Measurements from ENCODE around the gene CEMIP. TPM values are rescaled to one million over a fixed set of nuclear protein-coding genes. Genes with fewer than 3 reads are reported as not detected.

The CEMIP gene
- total and polyA plus RNA-seq, 2 of the 4 experiments (the other 2 are of a cell fraction): 63.8 to 78.0 TPM

GRCh38 chr15:80992441-80992840 lies 213.3 kb downstream of the CEMIP start:
- Histone ChIP-seq H3K9me3 (ENCODE audit: control insufficient read depth, insufficient read depth, low read length) (no peaks in the 10 kb centered on the region), H2BK15ac (ENCODE audit: low read depth, low read length) (0 out of 3 replicates have a peak overlapping the region, but pooled peaks have one; percentile 7), H3K79me1 (ENCODE audit: low read depth in 1 of 2, low read length in 2 of 2) (peaks cover 6 to 26% of the 10 kb centered on the region in 2 experiments), H2AK5ac (ENCODE audit: low read depth, low read length) (peak overlapping the region; percentile 49), H3K27ac (ENCODE audit: insufficient read depth, low read length) (no peak overlapping the region), H4K20me1 (ENCODE audit: insufficient read depth, low read length) (peaks cover 13% of the 10 kb centered on the region; the same call in 1 of the 2 replicates), H2AK9ac (replicated peaks; ENCODE audit: low read depth, low read length, poor library complexity) (no peak overlapping the region), H3K27me3 (ENCODE audit: control insufficient read depth, insufficient read depth, low read length) (no peaks in the 10 kb centered on the region), H2BK5ac (ENCODE audit: low read depth, low read length, poor library complexity, severe bottlenecking) (no peak overlapping the region), H4K5ac (ENCODE audit: low read depth, low read length) (no peak overlapping the region; the same call in 1 of the 2 replicates), H3K4ac (ENCODE audit: low read depth, low read length) (no peak overlapping the region), H4K8ac (ENCODE audit: low read depth in 2 of 2, low read length in 2 of 2) (no peak overlapping the region), H3K4me3 (ENCODE audit: insufficient read depth, low read depth, low read length) (no peak overlapping the region), H3K4me2 (ENCODE audit: low read depth, low read length) (no peak overlapping the region), H3K18ac (ENCODE audit: low read depth, low read length) (no peak overlapping the region), H3K4me1 (ENCODE audit: control insufficient read depth, insufficient read depth, low read length) (peaks cover 6% of the 10 kb centered on the region), H3K36me3 (ENCODE audit: control insufficient read depth, insufficient read depth, low read length) (no peaks in the 10 kb centered on the region), H4K91ac (ENCODE audit: insufficient read depth, low read depth, low read length) (no peak overlapping the region), H3K23ac (ENCODE audit: low read depth, low read length) (no peak overlapping the region), H3K56ac (ENCODE audit: extremely low read depth, insufficient read depth, low read length) (no peak overlapping the region), H3K14ac (replicated peaks; ENCODE audit: low read depth, low read length) (0 out of 2 replicates have a peak overlapping the region, but pooled peaks have one; percentile 20), H3K9ac (ENCODE audit: low read depth, low read length) (no peak overlapping the region), H2BK120ac (ENCODE audit: low read depth, low read length) (no peak overlapping the region), H2BK20ac (ENCODE audit: low read depth, low read length) (no peak overlapping the region), H2AFZ (replicated peaks; ENCODE audit: low read length, poor library complexity) (no peak overlapping the region), H3K9me1 (ENCODE audit: insufficient read depth, low read length) (peaks cover 15% of the 10 kb centered on the region)
- no peak for ATAC-seq (ENCODE audit: low read depth)
- TF ChIP-seq POLR2A (IDR thresholded peaks at IDR 0.05; ENCODE audit: low read depth, low read length): no peak
- no peak for TF ChIP-seq RAD21 (IDR thresholded peaks at IDR 0.05; ENCODE audit: low read length)
- no peak for TF ChIP-seq CEBPB (IDR thresholded peaks at IDR 0.05; ENCODE audit: low read depth, low read length)
- no peak for TF ChIP-seq CTCF (conservative IDR thresholded peaks at IDR 0.05; ENCODE audit: low read depth, low read length)
- TF ChIP-seq USF2 (IDR thresholded peaks at IDR 0.05; ENCODE audit: low read depth, low read length): no peak
- TF ChIP-seq RCOR1 (IDR thresholded peaks at IDR 0.05; ENCODE audit: insufficient replicate concordance, low read length): no peak
- TF ChIP-seq CHD1 (IDR thresholded peaks at IDR 0.05; ENCODE audit: low read depth, low read length): no peak
- no peak for TF ChIP-seq FOS (IDR thresholded peaks at IDR 0.05; ENCODE audit: low read depth, low read length)
- TF ChIP-seq MAFK (IDR thresholded peaks at IDR 0.05; ENCODE audit: low read depth, low read length): no peak
- TF ChIP-seq NFE2L2 (IDR thresholded peaks at IDR 0.05; ENCODE audit: low read depth, low read length): no peak
- TF ChIP-seq SMC3 (IDR thresholded peaks at IDR 0.05; ENCODE audit: low read depth, low read length): no peak
- no peak for TF ChIP-seq MXI1 (IDR thresholded peaks at IDR 0.05; ENCODE audit: borderline replicate concordance, low read depth, low read length)
- TF ChIP-seq BHLHE40 (IDR thresholded peaks at IDR 0.05; ENCODE audit: low read depth, low read length): no peak
- TF ChIP-seq RFX5 (IDR thresholded peaks at IDR 0.05; ENCODE audit: low read depth, low read length): no peak
- no peak for TF ChIP-seq MAZ (IDR thresholded peaks at IDR 0.05; ENCODE audit: borderline replicate concordance, low read depth, low read length)
- TF ChIP-seq ELK1 (IDR thresholded peaks at IDR 0.05; ENCODE audit: borderline replicate concordance, low read depth, low read length): no peak
- intact Hi-C loops (cut with micrococcal nuclease): no loop called here
- BruUV-seq (replicated peaks): no TSS peak
- dilution Hi-C loops (cut with HindIII; ENCODE audit: low sequenced_read_pairs, unreplicated experiment): no loop called here
- ChIA-PET CTCF (no interaction called here), POLR2A (ENCODE audit: unreplicated experiment) (no interaction called here)
- DNase-seq: no peak
- no CpG with 5 or more reads among the region's 1 CpG for WGBS, 2 experiments (ENCODE audit: extremely low coverage in 2 of 2, insufficient read length in 1 of 2)
- in situ Hi-C loops (cut with MboI; ENCODE audit: low sequenced_read_pairs): loop anchor here (10.0 kb wide), 1 partner anchor 272 kb away; no protein-coding TSS in a partner anchor

All from IMR-90 (cell line).